ENCODE measurements around the gene TNFSF12.

TNFSF12 gene

GRCh38 chr17:7548585-7549400 is at the start of gene TNFSF12:
TSS of gene TNFSF12 (plus strand) at chr17:7549058. CDS start at chr17:7549154, 96 bp downstream.
- peak; percentile 36 for DNase-seq (ENCODE audit: low read depth)
- no peak for TF ChIP-seq CTCF (IDR thresholded peaks at IDR 0.05; ENCODE audit: low read depth, low read length)
- peak within 1 kb of the TSS; percentile 34 for H3K4me3 ChIP-seq (ENCODE audit: low read depth, low read length)

DNA sequence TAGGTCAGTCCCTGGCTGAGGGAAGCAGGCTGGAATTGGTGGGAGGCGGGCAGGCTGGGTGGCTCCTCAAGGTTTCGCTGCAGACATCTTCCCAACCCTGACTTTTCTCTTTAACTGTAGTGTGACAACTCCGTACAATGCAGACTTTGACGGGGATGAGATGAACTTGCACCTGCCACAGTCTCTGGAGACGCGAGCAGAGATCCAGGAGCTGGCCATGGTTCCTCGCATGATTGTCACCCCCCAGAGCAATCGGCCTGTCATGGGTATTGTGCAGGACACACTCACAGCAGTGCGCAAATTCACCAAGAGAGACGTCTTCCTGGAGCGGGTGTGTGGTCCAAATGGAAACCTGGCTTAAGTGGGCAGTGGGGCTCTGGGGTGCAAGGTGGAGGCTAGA is 49.7 kb upstream of the TNFSF12 start:
- TF ChIP-seq MYC (IDR thresholded peaks at IDR 0.05; ENCODE audit: low read depth, low read length), result no peak
- TF ChIP-seq POLR2A (IDR thresholded peaks at IDR 0.05; ENCODE audit: extremely low read depth, insufficient read length), result no peak
- TF ChIP-seq CTCF (IDR thresholded peaks at IDR 0.05; ENCODE audit: low read depth, low read length), result no peak
- TF ChIP-seq, protein P1, sequence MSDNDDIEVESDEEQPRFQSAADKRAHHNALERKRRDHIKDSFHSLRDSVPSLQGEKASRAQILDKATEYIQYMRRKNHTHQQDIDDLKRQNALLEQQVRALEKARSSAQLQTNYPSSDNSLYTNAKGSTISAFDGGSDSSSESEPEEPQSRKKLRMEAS (IDR thresholded peaks at IDR 0.05; ENCODE audit: low read depth, low read length), result no peak
- DNase-seq (ENCODE audit: low read depth), result no peak
- H3K4me3 ChIP-seq (ENCODE audit: low read depth, low read length), result no peak overlapping the region

DNA sequence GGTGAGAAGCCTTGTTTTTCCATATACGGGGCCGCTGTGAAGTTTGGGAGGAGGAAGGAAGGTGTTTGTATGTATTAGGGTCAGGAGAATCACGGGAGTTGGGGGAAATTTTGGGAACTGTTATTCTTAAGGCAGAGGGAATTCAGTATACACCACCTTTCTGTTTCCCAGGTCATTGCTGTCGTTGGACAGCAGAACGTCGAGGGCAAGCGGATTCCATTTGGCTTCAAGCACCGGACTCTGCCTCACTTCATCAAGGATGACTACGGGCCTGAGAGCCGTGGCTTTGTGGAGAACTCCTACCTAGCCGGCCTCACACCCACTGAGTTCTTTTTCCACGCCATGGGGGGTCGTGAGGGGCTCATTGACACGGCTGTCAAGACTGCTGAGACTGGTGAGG is 47.1 kb upstream of the TNFSF12 start:
- no peak for DNase-seq (ENCODE audit: low read depth)
- TF ChIP-seq POLR2A (IDR thresholded peaks at IDR 0.05; ENCODE audit: extremely low read depth, insufficient read length), result no peak

GRCh38 chr17:7502171-7502847 is 46.5 kb upstream of the TNFSF12 start:
- H3K4me3 ChIP-seq (ENCODE audit: low read depth, low read length), result no peak overlapping the region
- no peak for DNase-seq (ENCODE audit: low read depth)
- TF ChIP-seq, protein P1 (IDR thresholded peaks at IDR 0.05; ENCODE audit: low read depth, low read length), result no peak
- TF ChIP-seq POLR2A (IDR thresholded peaks at IDR 0.05; ENCODE audit: extremely low read depth, insufficient read length) (no peak), CTCF (IDR thresholded peaks at IDR 0.05; ENCODE audit: low read depth, low read length) (no peak), MYC (IDR thresholded peaks at IDR 0.05; ENCODE audit: low read depth, low read length) (no peak)

More for the DNA sequence above, 47.1 kb upstream of the TNFSF12 start:
- H3K4me3 ChIP-seq (ENCODE audit: low read depth, low read length), result no peak overlapping the region

DNA sequence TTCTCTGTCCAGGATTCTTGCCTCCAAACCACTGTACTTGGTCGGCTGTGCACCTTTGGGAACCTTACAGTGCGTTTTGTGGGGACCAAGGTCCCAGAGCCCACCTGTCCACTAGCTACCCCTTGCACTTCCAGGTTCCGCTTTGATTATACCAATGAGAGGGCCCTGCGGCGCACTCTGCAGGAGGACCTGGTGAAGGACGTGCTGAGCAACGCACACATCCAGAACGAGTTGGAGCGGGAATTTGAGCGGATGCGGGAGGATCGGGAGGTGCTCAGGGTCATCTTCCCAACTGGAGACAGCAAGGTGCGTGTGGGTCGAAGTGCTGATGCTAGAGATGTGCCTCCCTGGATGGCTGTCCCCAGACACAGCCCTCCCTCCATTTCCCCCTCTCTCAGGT is 45.9 kb upstream of the TNFSF12 start:
- DNase-seq (ENCODE audit: low read depth), result no peak
- TF ChIP-seq CTCF (IDR thresholded peaks at IDR 0.05; ENCODE audit: low read depth, low read length) (peak; percentile 21), MYC (IDR thresholded peaks at IDR 0.05; ENCODE audit: low read depth, low read length) (no peak)
- no peak overlapping the region for H3K4me3 ChIP-seq (ENCODE audit: low read depth, low read length)

- DNase-seq (ENCODE audit: low read depth), result no peak
- no peak for TF ChIP-seq POLR2A (IDR thresholded peaks at IDR 0.05; ENCODE audit: extremely low read depth, insufficient read length)
- TF ChIP-seq CTCF (IDR thresholded peaks at IDR 0.05; ENCODE audit: low read depth, low read length), result no peak
- TF ChIP-seq, protein P1 (IDR thresholded peaks at IDR 0.05; ENCODE audit: low read depth, low read length), result no peak
- TF ChIP-seq MYC (IDR thresholded peaks at IDR 0.05; ENCODE audit: low read depth, low read length), result no peak
- no peak overlapping the region for H3K4me3 ChIP-seq (ENCODE audit: low read depth, low read length)
These were observed 45.3 kb upstream of the TNFSF12 start for GRCh38 chr17:7503521-7503920.

Data from NB4 (cell line).